ENCODE measurements around the gene SMIM24.

Gene SMIM24

DNA sequence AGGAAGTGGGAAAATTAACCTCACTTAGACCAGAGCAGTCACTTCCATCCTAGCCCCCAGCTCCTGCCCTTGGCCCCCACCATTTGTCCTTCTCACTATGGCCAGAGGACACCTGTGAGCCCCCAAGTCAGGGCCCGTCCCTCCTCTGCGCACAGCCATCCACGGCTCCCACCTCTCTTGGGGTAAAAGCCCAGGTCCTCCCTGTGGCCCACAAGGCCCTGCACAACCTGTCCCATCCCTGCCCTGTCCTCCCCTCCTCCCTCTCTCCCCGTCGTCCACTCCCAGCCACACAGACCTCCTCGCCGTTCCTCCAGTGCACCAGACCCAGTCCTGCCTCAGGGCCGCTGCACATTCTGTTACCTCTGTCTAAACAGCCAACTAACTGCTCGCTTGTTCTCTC lies 53.9 kb downstream of the SMIM24 start:
- DNase-seq, result no peak

All from CD4-positive, alpha-beta T cell treated with Interferon alpha-2 for 1 hour (primary cell).